ENCODE data around the gene KMT5B.

KMT5B gene

DNA sequence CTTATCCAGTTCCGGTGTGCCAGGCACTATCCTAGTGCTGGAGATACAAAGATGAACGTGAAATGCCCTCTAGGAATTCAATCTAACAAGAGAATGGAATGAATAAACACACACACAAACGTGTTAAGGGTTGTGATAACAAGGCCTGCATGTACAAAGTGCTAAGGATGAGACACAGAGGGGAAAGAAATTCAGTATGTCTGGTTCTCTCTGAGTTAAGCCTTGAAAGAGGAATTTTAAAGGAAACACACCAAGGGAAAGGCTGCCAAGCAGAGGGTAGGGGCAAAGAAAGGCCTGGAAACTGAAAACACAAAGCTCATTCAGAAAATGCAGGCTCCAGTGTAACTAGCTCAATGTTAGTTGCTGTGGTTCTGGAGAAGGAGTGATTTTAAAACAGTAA lies 96.1 kb downstream of the KMT5B start:
- no peak for DNase-seq

DNA sequence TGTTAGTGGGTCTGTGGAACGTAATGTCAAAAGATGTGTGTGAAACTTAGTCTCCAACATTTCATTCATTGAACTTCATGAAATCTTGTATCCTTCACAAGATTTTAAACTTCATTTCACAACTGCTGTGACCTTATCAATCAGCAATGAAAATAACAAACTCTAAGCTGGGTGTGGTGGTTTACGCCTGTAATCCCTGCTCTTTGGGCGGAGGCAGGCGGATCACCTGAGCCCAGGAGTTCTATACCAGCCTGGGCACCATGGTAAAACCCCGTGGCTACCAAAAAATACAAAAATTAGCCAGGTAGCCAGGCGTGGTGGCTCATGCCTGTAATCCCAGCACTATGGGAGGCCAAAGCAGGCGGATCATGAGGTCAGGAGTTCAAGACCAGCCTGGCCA lies 97.0 kb downstream of the KMT5B start:
- DNase-seq, result no peak

DNA sequence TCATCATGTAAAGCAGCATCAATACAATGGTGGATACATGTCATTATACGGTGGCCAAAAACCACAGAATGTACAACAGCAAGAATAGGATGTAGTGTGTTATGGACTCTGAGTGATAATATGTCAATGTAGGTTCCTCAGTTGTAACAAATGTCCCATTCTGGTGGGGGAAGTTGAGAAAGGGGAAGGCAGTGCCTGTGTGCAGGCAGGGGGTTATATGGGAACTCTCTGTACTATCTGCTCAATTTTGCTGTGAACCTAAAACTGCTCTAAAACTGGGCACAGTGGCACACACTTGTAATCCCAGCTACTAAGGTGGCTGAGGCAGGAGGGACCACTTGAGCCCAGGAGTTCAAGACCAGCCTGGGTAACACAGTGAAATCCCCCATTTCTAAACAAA lies 97.8 kb downstream of the KMT5B start:
- no peak for DNase-seq

DNA sequence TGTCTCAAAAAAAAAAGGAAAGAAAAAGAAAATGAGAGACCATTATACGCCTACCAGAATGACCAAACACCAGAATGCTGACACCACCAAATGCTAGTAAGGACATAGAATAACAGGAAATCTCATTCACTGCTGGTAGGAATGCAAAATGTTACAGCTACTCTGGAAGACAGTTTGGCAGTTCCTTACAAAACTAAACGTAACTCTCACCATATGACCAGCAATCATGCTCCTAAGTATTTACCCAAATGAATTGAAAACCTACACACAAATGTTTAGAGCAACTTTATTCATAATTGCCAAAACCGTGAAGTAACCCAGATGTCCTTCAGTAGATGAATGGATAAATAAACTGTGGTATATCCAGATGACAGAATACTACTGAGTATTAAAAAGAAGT lies 99.1 kb downstream of the KMT5B start:
- DNase-seq, result no peak

DNA sequence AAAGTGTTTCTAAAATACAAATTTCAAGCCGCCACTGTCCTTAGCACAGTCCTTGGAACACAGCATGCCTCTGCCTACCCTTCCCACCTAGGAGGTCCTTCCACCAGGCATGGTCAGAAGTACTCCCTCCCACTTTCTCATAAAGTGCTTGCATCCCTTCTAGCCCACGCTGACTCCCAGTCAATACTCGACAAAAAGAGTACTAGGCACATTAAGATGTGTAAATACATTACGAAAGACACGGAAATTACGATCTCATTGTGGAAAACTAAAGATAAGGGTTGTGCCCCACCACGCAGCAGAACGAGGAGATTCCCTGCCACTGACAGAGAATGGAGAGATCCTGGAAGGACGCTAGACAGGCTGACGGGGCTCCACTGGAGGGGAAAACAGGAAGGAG lies 105.4 kb downstream of the KMT5B start:
- no peak for DNase-seq

DNA sequence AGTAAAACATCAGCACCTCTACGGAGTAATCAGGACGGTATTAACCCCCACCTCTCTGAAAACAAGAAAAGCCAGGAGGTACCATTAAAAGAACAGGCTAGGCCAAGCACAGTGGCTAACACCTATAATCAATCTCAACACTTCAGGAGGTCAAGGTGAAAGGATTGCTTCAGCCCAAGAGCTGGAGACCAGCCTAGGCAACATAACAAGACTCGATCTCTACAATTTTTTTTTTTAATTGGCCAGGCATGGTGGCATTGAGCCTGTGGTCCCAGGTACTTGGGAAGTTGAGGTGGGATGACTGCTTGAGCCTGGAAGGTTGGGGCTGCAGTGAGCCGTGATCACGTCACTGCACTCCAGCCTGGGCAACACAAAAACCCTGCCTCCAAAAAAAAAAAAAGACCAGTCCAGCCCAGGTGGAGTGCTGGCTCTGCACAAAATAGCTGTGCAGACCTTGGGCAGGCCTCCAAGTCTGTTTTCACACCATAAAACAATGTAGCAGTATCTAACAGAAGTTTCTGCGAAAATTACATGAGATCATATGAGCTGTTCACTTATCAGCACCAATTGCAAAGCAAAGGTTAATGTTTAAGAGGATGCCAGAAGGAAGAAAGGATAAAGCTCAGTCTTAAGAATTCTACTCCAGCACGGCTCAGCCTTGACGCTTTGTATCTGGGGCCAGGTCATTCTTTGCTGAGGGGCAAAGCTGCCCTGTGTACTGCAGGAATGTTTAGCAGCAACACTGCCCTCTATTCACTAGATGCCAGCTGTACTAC lies 106.7 kb downstream of the KMT5B start:
- DNase-seq, result no peak
